ENCODE results near the gene ICA1. TPM values are rescaled to one million over a fixed set of nuclear protein-coding genes. Genes with fewer than 3 reads are reported as not detected.
"Not testable (repeated sequence)": the region's sequence is repeated elsewhere in the genome, so short reads cannot be mapped to it uniquely, and the experiment has no call there.

The ICA1 gene
- total RNA-seq, 1 experiment from 2014 or later, result 0.24 TPM

GRCh38 chr7:8103282-8103681, 158.7 kb downstream of the ICA1 start:
- DNase-seq (ENCODE audit: low read depth), result no peak

GRCh38 chr7:8101292-8101691, 160.7 kb downstream of the ICA1 start:
- not testable (repeated sequence) for DNase-seq (ENCODE audit: low read depth)

GRCh38 chr7:8094164-8095140, 167.5 kb downstream of the ICA1 start:
- no peak for DNase-seq (ENCODE audit: low read depth)

- no peak for DNase-seq (ENCODE audit: low read depth)
Observed at GRCh38 chr7:8092140-8092539, 169.8 kb downstream of the ICA1 start.

GRCh38 chr7:8089036-8089780, 172.8 kb downstream of the ICA1 start:
- DNase-seq (ENCODE audit: low read depth), result no peak

GRCh38 chr7:8086239-8086638, 175.7 kb downstream of the ICA1 start:
- DNase-seq (ENCODE audit: low read depth), result no peak

GRCh38 chr7:8085420-8085819, 176.5 kb downstream of the ICA1 start:
- no peak for DNase-seq (ENCODE audit: low read depth)

- DNase-seq (ENCODE audit: low read depth), result no peak
Observed at GRCh38 chr7:8084836-8085235, 177.1 kb downstream of the ICA1 start.

- no peak for DNase-seq (ENCODE audit: low read depth)
Observed at GRCh38 chr7:8082762-8083161, 179.2 kb downstream of the ICA1 start.

- no peak for DNase-seq (ENCODE audit: low read depth)
Observed at GRCh38 chr7:8078418-8078817, 183.5 kb downstream of the ICA1 start.

- DNase-seq (ENCODE audit: low read depth), result no peak
Observed at GRCh38 chr7:8070451-8071180, 191.4 kb downstream of the ICA1 start.

- DNase-seq (ENCODE audit: low read depth), result no peak
Observed at GRCh38 chr7:8068892-8069686, 192.9 kb downstream of the ICA1 start.

GRCh38 chr7:8065356-8065813, 196.6 kb downstream of the ICA1 start:
- DNase-seq (ENCODE audit: low read depth), result peak; percentile 66

GRCh38 chr7:8064828-8065227, 197.1 kb downstream of the ICA1 start:
- no peak for DNase-seq (ENCODE audit: low read depth)

GRCh38 chr7:8063706-8064297, 198.2 kb downstream of the ICA1 start:
- DNase-seq (ENCODE audit: low read depth), result peak; percentile 22

- not testable (repeated sequence) for DNase-seq (ENCODE audit: low read depth)
Observed at GRCh38 chr7:8063300-8063699, 198.7 kb downstream of the ICA1 start.

All from RPMI7951 (cell line).